Sigmoid colon (tissue), 7 donors: ENCODE results near the gene MAML3. TPM values are rescaled to one million over a fixed set of nuclear protein-coding genes. Genes with fewer than 3 reads are reported as not detected.

Source experiments
- DNase-seq: peaks from one replicate; pipeline ENCODE4 v3.0.0-alpha.2; 2019
- H3K27ac ChIP-seq, 4 donors: fragments of 200-600 bp; sonication (generic); one replicate each; pipeline ENCODE4 v1.5.1; 2016 to 2019; ENCODE audit warnings: mild to moderate bottlenecking in 1 of 4
- H3K27me3 ChIP-seq, 3 donors: fragments of 200-600 bp; sonication (generic); one replicate each; pipeline ENCODE4 v1.5.1; 2019; ENCODE audit warnings: mild to moderate bottlenecking in 1 of 3
- H3K36me3 ChIP-seq, 4 donors: fragments of 200-600 bp; sonication (generic); one replicate each; pipeline ENCODE4 v1.5.1; 2016 to 2019
- H3K4me1 ChIP-seq, 4 donors: fragments of 200-600 bp; sonication (generic); one replicate each; pipeline ENCODE4 v1.5.1; 2017 to 2019
- H3K4me3 ChIP-seq, 4 donors: fragments of 200-600 bp; sonication (generic); one replicate each; pipeline ENCODE4 v1.5.1; 2017 to 2019; ENCODE audit warnings: mild to moderate bottlenecking in 2 of 4, moderate library complexity in 1 of 4
- H3K9me3 ChIP-seq, 4 donors: fragments of 200-600 bp in 3 of 4; sonication (generic) in 3 of 4; one replicate each; pipeline versions ENCODE4 v1.5.1 to v1.6.1; 2013 to 2019
- EP300 ChIP-seq, 4 donors: sonication (generic); formaldehyde crosslinking; IDR thresholded peaks; one replicate each; pipeline ENCODE4 v1.6.1; 2017; ENCODE audit warnings: antibody characterized with exemption in 4 of 4
- POLR2A ChIP-seq, 2 donors: fragments of 450-650 bp; IDR thresholded peaks; one replicate each; pipeline ENCODE4 v1.6.1; 2016; ENCODE audit warnings: antibody characterized with exemption in 2 of 2, mild to moderate bottlenecking in 2 of 2, moderate library complexity in 2 of 2
- POLR2AphosphoS5 ChIP-seq, 4 donors: sonication (generic); formaldehyde crosslinking; IDR thresholded peaks; one replicate each; pipeline ENCODE4 v1.6.1; 2017; ENCODE audit warnings: antibody characterized with exemption in 4 of 4
- WGBS, 2 donors: extraction: QIAGEN DNeasy Blood & Tissue Kit; methylation state at CpG; one replicate each; pipeline ENCODE4 v1.1.7; 2013; 5-methylcytosine and 5-hydroxymethylcytosine counted together
- intact Hi-C: fragments of 100-400 bp; cut with DNase I; formaldehyde crosslinking; loops from one replicate; pipeline ENCODE4 v1.15.1; 2023
- polyA plus RNA-seq, 3 donors: library from polyadenylated mRNA; stranded (reverse); fragments of 200-250 nt; gene quantifications; one replicate each; pipeline ENCODE4 v1.2.3, GENCODE V29; 2013
- total RNA-seq, 4 donors: library from RNA; depleted of rRNA; stranded (reverse); fragments of >200 nt; gene quantifications; one replicate each; pipeline ENCODE4 v1.1.0, GENCODE V29; 2016
- TF ChIP-seq, protein P1 (sequence below), 4 experiments: fragments of 450-650 bp in 3 of 4; fragments of 200-600 bp in 1 of 4; IDR thresholded peaks; one replicate each; pipeline ENCODE4 v1.5.1; 2016 to 2019; ENCODE audit warnings: antibody characterized with exemption in 4 of 4, mild to moderate bottlenecking in 3 of 4, moderate library complexity in 2 of 4
- donor health status: healthy with polysubstance abuse.
- donor health status: Bipolar disorder and iron deficiency.
- donor health status: healthy.

The MAML3 gene
- total and polyA plus RNA-seq, 7 donors, result 3.5 to 16.3 (median 5.4) TPM

DNA sequence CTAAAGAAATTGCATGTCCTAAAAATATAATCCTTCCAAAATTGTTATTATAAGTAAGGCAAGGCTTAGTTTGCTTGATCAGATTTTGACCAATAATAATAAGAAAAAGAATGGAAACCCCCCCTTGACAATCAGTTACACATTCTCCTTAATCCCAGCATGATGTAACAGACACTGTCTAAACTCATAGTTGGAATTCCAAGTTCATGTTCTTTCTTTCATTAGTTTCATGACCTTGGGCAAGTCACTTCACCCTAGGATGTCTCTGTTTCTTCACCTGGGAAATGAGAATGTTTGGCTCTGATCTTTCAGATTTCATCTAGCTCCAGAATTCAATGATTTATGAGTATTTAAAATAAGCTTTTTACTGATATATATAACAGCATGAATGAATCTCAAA is 64.8 kb downstream of the MAML3 start:
- TF ChIP-seq, protein P1, sequence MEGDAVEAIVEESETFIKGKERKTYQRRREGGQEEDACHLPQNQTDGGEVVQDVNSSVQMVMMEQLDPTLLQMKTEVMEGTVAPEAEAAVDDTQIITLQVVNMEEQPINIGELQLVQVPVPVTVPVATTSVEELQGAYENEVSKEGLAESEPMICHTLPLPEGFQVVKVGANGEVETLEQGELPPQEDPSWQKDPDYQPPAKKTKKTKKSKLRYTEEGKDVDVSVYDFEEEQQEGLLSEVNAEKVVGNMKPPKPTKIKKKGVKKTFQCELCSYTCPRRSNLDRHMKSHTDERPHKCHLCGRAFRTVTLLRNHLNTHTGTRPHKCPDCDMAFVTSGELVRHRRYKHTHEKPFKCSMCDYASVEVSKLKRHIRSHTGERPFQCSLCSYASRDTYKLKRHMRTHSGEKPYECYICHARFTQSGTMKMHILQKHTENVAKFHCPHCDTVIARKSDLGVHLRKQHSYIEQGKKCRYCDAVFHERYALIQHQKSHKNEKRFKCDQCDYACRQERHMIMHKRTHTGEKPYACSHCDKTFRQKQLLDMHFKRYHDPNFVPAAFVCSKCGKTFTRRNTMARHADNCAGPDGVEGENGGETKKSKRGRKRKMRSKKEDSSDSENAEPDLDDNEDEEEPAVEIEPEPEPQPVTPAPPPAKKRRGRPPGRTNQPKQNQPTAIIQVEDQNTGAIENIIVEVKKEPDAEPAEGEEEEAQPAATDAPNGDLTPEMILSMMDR (IDR thresholded peaks at IDR 0.05), result no peak
- no peak for TF ChIP-seq POLR2AphosphoS5 (IDR thresholded peaks at IDR 0.05)
- no peak for TF ChIP-seq POLR2A (IDR thresholded peaks at IDR 0.05)
- TF ChIP-seq EP300 (IDR thresholded peaks at IDR 0.05), result no peak
- Histone ChIP-seq H3K4me1 (peaks cover 0 to 48% (median 33%) of the 10 kb centered on the region in 4 donors), H3K27me3 (no peaks in the 10 kb centered on the region), H3K27ac (no peak overlapping the region), H3K36me3 (no peaks in the 10 kb centered on the region), H3K9me3 (no peaks in the 10 kb centered on the region), H3K4me3 (no peak overlapping the region)
- intact Hi-C loops, result no loop called here
- no peak for DNase-seq

DNA sequence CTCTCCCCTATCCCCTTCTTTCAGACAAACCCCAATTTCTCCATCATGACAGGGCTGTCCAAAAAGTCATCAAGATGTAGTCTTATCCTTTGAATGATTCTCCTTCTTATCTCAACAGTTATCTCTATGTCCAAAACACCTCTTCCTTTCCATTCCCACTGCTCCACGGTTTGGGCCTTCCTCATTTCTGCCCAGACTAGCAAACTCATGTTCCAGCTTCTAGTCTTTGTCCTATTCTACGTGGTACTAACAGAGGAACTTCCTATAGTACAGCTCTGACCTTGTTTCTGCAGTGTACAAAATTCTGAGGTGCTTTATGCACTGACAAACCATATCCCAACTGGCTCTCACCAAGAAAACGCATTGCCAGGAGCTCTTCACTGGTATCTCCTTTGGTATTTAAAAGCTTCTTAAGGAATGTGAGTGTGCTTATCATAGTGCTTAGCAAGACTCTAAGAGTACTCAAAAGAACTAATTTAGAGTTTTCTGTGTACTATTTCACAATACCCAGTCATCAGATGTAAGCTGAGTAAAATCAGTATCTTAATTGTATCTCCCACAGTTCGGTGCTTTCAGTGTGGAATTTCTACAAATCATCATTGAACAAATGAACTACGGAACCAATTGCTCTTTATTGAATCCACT is 65.5 kb downstream of the MAML3 start:
- no peaks in the 10 kb centered on the region for H3K27me3 ChIP-seq
- intact Hi-C loops, result no loop called here
- no peaks in the 10 kb centered on the region for H3K36me3 ChIP-seq
- no peaks in the 10 kb centered on the region for H3K9me3 ChIP-seq
- no peak overlapping the region for H3K4me3 ChIP-seq
- no peak for DNase-seq
- WGBS, 2 donors, result 80 to 89% methylated on average over 5 of the region's 5 CpGs
- TF ChIP-seq POLR2A (IDR thresholded peaks at IDR 0.05) (no peak), POLR2AphosphoS5 (IDR thresholded peaks at IDR 0.05) (no peak), EP300 (IDR thresholded peaks at IDR 0.05) (no peak)
- TF ChIP-seq, protein P1 (IDR thresholded peaks at IDR 0.05), result no peak
- no peak overlapping the region for H3K27ac ChIP-seq
- H3K4me1 ChIP-seq, result peaks cover 0 to 44% (median 30%) of the 10 kb centered on the region in 4 donors

DNA sequence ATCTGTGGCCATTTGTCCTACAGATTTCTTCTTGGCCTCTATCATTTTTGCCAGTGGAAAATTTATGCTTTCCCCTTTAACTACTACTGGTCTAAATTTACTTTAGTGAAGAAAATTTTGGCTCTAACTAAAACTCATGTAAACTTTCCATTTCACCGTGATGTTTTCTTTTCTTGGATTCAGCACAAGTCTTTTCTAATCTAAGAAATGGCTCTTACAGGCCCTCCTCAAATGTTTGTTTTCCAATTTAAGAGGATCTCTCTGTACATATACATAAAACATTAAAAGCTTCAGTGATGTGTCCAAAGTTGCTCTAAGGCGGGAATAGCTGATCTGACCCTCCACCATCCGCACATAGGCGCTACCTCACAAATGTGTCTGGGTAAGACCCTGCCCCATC is 68.1 kb downstream of the MAML3 start:
- no peaks in the 10 kb centered on the region for H3K27me3 ChIP-seq
- H3K27ac ChIP-seq, result peak overlapping the region; percentile 32 to 47 (median 44)
- no peak overlapping the region for H3K4me3 ChIP-seq

DNA sequence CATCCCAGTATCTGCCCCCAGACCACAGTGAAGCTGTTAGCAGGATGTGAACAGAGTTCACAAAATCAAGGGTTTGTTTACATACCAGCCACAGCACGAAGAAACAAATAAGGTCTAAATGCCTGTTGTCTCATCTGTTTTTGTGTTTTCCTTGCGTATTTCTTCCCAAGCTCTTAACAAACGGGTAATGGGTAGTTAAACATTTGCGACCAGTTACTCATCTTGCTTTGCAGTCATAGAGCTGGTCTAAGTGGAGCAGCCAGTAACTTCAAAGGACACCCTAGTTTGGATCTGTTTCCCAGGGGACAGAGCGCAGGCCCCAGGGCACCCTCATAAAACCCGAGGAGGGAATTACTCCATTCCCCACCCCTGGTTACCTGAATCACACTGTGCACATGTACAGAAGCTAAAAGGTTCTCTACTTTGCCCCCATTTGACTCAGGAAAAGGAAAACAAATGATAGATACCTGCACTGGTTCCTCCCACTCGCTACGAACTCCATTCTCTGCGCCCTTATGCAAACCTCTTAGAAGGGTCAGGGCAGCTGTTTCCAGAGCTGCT is 68.8 kb downstream of the MAML3 start:
- Histone ChIP-seq H3K27me3 (no peaks in the 10 kb centered on the region), H3K27ac (peak overlapping the region; percentile 32 to 47 (median 44)), H3K4me3 (no peak overlapping the region), H3K36me3 (no peaks in the 10 kb centered on the region), H3K9me3 (no peaks in the 10 kb centered on the region), H3K4me1 (peaks cover 0 to 58% (median 39%) of the 10 kb centered on the region in 4 donors)
- TF ChIP-seq EP300 (IDR thresholded peaks at IDR 0.05) (no peak), POLR2AphosphoS5 (IDR thresholded peaks at IDR 0.05) (no peak), POLR2A (IDR thresholded peaks at IDR 0.05) (no peak)
- TF ChIP-seq, protein P1 (IDR thresholded peaks at IDR 0.05), result no peak
- 74 to 75% methylated on average over 9 of the region's 9 CpGs for WGBS, 2 donors
- DNase-seq, result no peak
- intact Hi-C loops, result no loop called here

More for the DNA sequence above, 68.1 kb downstream of the MAML3 start:
- 81 to 89% methylated on average over 4 of the region's 4 CpGs for WGBS, 2 donors
- TF ChIP-seq POLR2A (IDR thresholded peaks at IDR 0.05) (no peak), POLR2AphosphoS5 (IDR thresholded peaks at IDR 0.05) (no peak), EP300 (IDR thresholded peaks at IDR 0.05) (no peak)
- TF ChIP-seq, protein P1 (IDR thresholded peaks at IDR 0.05), result no peak
- Histone ChIP-seq H3K9me3 (no peaks in the 10 kb centered on the region), H3K4me1 (peaks cover 0 to 51% (median 36%) of the 10 kb centered on the region in 4 donors), H3K36me3 (no peaks in the 10 kb centered on the region)
- intact Hi-C loops, result no loop called here
- DNase-seq, result no peak
